GM18951 (cell line): ENCODE data around the gene ZNF609.

Source experiments
- POLR2A ChIP-seq: IDR thresholded peaks from 4 replicates; pipeline ENCODE4 v1.6.1; 2011; ENCODE audit warnings: mild to moderate bottlenecking; ENCODE audit not compliant: insufficient read length, insufficient read depth; ENCODE audit errors: extremely low read depth
- in situ Hi-C: fragments of 300-500 bp; cut with MboI; formaldehyde crosslinking; loops from one replicate; pipeline ENCODE4 v1.12.0; 2022; ENCODE audit warnings: low sequenced_read_pairs, mixed read lengths, inconsistent platforms; ENCODE audit not compliant: unreplicated experiment

Gene ZNF609

DNA sequence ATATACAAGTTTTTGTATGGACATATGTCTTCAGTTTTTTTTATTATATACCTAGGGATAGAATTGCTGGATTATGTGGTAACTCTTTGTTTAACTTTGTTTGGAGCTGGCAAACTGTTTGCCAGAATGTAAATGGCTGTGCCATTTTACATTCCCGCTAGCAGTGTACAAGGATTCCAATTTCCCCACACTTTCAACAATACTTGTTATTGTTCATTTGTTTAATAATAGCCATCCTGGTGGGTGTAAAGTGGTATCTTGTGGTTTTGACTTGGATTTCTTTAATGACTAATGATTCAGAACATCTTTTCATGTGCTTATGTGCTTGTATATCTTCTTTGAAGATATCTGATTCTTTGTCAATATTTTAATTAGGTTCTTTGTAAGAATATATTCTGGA lies 64.4 kb downstream of the ZNF609 start:
- in situ Hi-C loops: no loop called here
- TF ChIP-seq POLR2A: no peak

DNA sequence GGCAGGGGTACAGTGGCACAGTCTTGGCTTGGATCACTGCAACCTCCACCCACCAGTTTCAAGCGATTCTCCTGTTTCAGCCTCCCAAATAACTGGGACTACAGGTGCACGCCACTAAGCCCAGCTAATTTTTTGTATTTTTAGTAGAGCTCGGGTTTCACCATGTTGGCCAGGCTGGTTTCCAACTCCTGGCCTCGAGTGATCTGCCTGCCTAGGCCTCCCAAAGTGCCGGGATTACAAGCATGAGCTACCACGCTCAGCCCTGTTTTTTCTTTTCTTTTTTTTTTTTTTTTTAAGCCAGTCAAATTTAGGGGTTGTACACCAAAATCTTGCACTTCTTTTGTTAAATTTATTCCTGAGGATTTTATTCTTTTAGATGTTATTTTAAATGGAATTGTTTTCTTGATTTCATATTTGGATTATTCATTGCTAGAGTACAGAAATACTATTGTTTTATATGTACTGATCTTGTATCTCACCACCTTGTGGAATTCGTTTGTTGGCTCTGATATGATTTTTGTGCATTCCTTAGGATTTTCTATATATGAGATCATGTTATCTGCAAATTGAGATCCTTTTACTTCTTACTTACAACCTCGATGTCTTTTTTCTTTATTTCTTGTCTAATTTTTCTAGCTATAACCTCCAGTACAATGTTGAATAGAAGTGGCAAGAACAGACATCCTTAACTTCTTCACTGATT lies 65.6 kb downstream of the ZNF609 start:
- in situ Hi-C loops: no loop called here
- no peak for TF ChIP-seq POLR2A

GRCh38 chr15:64527263-64527984 lies 67.0 kb downstream of the ZNF609 start:
- no peak for TF ChIP-seq POLR2A
- in situ Hi-C loops: no loop called here

GRCh38 chr15:64528871-64529270 lies 68.5 kb downstream of the ZNF609 start:
- no peak for TF ChIP-seq POLR2A

DNA sequence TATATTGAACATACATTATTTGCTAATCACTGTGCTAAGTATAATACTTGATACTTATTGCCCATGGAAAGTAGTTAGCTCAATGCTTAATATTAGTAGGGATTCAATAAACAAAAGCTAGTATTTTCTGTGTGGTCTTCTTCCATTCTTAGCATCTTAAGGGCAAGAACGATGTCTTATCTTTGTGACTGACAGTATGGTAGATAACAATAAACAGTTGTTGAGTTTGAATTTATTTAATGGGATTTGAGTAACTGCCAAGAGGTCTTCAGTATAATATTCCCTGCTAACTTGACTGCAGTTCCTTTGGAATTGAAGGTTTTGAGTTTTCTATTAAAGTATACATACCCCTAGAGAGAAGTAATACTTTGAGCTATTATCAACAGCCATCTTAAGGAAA lies 70.1 kb downstream of the ZNF609 start:
- in situ Hi-C loops: no loop called here
- no peak for TF ChIP-seq POLR2A

More at GRCh38 chr15:64528871-64529270, 68.5 kb downstream of the ZNF609 start:
- in situ Hi-C loops: no loop called here

- in situ Hi-C loops: no loop called here
- TF ChIP-seq POLR2A: no peak
These were observed 70.5 kb downstream of the ZNF609 start for GRCh38 chr15:64530918-64531317.

DNA sequence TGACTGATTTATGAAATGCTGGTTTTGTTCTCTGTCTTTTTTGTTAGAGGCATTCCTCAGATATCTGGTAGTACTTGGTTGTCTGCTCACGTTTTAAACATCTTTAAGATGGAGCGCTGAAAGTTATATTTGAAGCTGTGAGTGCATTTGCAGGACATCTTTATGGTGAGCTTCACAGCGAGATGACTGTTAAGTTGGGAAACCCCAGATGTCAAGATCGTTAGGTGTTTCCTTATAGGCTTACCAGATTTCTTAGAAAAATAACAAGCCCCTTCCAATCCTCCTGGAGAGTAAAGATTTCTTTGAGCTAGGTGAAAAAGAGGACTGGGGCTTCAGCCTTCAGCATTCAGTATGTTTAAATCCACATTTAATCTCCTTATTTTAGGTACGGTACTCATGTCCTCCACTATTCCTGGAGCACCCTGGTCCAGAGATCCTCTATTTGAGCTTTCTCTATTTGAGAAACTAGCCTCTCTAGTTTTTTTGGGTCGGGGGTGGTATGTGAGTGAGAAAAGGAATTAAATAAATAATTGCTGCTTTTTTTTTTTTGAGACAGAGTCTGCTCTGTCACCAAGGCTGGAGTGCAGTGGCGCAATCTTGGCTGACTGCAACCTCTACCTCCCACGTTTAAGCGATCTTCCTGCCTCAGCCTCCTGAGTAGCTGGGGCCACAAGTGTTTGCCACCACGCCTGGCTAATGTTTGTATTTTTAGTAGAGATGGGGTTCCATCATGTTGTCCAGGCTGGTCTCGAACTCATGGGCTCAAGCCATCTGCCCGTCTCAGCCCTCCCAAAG lies 72.3 kb downstream of the ZNF609 start:
- in situ Hi-C loops: no loop called here
- no peak for TF ChIP-seq POLR2A

DNA sequence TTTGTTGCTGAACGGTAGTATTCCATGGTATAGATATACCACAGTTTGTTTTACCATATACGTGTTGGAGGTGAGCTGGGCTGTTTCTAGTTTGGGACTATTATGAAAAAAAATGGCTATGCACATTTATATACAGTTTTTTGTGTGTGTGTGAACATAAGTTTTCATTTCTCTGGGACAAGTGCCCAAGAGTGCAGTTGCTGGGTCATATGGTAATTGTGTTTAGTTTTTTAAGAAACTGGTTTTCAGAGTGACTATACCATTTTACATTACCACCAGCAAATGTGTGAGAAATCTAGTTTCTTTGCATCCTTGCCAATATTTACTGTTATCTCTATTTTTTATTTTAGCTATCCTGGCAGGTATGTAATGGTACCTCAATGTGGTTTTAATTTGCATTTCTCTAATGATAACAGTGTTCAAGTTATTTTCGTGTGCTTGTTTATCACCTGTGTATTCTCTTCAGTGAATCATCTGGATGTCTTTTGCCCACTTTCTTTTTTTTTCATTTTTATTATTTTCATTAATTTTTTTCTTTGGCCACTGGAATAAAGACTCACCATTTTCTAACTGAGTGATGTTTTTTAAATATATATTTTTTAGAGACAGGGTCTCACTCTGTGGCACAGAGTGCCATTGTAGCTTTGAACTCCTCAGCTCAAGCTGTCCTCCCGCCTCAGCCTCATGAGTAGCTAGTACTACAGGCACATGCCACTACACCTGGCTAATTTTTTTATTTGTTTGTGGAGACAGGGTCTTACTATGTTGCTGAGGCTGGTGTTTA lies 75.3 kb downstream of the ZNF609 start:
- in situ Hi-C loops: no loop called here
- TF ChIP-seq POLR2A: no peak

- in situ Hi-C loops: no loop called here
- TF ChIP-seq POLR2A: no peak
These were observed 76.0 kb downstream of the ZNF609 start for GRCh38 chr15:64536244-64536836.

DNA sequence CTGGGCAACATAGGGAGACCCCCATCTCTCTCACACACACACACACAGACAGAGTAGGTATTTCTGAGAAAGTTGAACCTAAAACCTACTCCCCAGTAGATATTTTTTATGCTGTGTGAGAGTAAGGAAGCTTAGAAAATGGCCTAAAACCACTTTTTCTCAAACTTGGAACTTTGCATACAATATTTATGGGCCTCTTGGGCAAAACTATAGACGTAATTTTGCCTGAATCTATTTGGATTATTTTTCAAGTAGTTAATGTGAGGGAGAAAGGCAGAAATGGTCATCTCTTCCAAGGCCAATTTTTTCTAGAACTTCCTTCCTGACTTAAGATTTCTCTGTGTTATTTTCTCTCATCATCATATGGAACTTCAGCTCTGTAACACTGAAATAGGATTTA lies 81.7 kb downstream of the ZNF609 start:
- in situ Hi-C loops: no loop called here
- no peak for TF ChIP-seq POLR2A

DNA sequence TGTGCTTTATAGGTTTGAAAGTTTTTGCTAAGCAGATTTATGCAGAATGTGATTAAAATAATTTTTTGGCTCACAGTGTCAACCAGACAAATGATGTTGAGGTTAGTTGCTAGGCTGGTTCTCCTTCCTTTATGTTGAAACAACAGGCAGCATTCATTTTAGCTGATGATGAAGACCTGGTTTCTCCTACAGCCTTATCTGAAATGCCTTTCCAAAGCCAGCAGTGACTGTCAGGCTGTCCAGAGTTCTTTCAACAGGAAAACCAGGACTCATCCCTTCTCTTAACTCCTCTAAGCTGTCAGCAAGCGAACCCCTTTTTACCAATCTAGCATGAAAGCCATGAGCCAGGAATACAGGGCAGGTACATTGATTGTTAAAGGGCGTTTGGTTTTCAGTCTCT lies 84.1 kb downstream of the ZNF609 start:
- TF ChIP-seq POLR2A: no peak
- in situ Hi-C loops: no loop called here

DNA sequence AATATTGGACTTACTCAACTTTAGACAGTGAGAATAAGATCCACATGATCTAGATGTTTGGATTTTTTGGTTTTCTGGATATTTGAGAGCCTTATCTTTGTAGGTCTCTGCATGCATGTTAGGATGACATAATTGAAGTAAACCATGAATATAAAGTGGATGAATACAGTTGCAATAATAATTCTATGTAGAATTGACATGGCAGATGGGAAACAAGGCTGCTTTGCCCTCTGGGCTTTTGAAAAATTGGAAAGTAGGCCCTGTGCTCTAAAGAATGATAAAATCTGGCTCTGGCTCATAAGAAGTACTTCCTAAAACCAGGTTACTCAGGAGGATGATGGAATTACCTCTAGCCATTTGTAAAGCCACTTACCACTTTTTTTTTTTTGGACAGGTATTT lies 86.9 kb downstream of the ZNF609 start:
- in situ Hi-C loops: no loop called here
- TF ChIP-seq POLR2A: no peak
